ENCODE measurements around the gene MIGA1.
"Not testable (repeated sequence)": the region's sequence is repeated elsewhere in the genome, so short reads cannot be mapped to it uniquely, and the experiment has no call there.

MIGA1 gene

DNA sequence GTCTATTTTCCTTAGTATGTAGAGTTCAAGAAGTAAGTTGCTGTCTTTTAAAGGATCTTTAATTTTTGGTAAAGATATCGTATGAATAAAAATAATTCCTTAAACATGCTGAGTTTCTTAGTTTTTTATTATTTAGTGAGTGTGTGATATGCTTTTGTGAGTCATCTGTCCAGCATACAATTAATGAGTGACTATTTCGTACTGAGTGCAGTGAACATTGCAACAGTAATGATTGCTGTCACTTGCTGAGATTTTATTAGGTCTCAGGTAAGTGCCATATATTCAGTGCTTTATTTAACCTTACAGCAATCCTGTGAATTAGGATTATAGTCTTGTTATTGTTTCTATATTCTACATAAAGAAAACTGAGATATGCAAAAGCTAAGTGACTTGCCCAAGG is 22.6 kb downstream of the MIGA1 start:
- DNase-seq, result no peak

DNA sequence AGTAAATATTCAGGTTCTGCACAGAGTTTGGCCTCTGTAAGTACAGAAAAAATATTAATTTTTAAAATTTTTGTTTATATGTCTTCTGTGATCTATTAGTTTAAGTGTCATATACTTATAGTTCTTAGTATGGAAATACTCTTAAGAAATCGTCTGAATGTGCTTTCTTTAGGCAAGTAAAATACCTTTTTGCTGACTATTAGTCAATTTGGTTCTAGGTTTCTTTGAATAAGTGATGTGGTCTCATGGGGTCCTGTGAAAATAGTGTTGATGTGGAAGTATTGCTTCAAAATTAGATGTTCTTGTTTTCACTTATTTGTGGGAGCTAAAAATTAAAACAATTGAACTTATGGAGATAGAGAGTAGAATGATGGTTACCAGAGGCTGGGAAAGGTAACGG is 23.9 kb downstream of the MIGA1 start:
- DNase-seq, result no peak

DNA sequence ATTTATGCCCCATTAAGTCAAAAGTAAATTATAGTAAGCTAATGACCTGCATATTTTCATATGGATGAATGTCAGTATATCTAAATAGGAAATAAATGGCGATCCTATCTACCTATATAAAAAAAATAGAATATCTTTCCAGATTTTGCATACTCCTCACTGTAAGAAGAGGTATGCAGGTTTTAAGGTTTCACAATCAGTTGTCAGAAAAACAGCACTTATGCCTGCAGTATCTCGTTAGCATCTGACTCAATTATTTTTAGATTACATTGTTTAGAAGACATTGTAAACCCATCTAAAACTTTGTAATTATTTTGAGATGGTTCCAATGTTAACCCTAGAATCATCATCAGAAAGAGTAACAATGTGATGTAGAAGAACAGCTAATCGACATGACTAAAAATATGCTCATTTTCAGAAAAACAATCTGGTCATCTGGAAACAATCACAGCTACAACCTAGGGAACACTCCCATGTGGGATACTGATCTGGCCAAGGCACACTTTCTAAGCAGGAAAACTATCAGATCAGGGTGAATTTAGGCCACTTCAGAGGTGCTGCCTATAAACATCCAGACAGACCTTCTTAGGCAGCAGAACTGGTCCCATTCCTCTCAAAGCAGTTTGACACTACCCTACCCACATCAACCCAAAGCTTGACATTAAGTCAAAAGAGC is 30.5 kb downstream of the MIGA1 start:
- DNase-seq, result not testable (repeated sequence)

DNA sequence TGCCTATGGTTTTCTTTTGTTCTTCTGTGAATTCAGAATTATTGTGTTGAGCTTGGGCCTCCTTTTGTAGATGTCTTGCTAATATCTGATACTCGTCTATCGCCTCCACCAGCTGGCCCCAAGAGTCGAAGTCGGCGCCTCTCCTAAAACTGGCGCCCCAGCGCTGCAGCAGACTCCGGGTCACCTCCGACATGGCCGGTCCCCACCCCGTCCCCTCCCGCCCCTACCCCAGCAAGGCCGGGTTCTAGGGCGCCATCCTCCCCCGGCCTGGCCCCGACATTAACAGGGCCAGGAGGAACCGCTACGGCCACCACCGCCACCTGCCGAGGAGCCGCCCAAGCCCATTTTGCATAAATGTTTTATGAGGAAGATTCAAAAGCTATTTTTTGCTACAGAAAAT is 32.1 kb downstream of the MIGA1 start:
- DNase-seq, result not testable (repeated sequence)

DNA sequence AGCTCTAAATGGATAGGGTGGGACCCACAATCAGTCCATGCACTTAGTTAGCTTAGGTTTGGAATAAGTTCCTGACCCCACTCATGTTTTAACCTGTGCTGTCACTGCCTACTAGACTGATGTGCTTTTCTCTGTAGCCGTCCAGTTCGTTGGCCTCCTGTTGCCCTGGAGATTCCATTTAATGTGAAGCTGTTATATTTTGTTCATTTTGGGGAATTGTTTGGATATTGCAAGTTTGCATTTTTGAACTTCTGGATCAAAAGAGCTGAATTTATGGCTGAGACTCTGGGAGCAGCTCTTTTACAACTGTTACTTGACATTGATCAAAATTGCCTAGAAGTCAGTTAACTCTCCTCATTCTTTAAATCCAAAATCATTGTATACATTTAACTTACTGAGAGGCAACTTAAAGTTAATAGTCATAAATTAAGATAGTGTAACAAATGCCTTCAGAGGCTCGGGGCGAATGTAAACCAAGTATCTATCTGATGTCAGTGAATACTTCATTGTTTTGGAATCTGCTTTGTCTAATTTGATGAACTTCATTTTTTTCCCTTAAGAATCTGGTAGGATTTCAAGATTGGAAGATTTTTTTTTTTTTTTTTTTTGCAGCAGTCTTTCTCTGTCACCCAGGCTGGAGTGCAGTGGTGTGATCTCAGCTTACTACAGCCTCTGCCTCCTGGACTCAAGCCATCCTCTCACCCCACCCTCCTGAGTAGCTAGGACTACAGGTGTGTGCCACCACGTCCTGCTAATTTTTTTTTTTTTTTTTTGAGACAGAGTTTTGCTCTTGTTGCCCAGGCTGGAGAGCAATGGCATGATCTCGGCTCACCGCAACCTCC is 38.1 kb downstream of the MIGA1 start:
- no peak for DNase-seq

DNA sequence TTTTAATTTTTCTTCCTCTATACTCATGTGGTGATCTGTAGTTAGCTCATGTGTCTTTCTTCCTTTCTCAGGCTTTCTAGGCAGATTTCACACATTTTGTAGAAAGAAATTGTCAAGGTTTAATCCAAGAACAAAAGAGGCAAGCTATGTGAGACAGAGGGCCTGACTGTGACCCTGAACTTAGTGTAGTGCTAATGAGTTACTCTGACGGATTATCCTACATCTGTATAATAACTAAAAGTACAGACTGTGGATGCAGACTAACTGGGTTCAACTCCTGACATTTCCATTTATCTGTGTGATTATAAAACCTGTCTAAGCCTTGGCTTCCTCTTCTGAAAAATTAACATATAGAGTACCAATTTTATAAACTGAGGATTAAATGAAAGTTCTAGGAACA is 40.7 kb downstream of the MIGA1 start:
- no peak for DNase-seq

DNA sequence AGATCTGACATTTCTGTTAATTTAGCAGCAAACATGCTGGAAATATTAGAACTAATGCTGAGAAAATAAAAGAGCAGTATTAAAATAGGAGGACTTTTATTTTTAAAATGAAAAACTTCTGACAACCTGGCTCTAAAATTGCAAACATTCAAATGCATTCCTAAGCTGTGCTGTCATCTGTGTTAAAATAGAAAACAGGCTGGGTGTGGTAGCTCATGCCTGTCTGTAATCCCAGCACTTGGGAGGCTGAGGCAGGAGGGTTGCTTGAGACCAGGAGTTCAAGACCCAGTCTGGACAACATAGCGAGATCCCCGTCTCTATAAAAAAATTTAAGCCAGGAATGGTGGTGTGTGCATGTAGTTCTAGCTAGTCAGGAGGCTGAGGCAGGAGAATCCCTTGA is 44.6 kb downstream of the MIGA1 start:
- DNase-seq, result no peak

DNA sequence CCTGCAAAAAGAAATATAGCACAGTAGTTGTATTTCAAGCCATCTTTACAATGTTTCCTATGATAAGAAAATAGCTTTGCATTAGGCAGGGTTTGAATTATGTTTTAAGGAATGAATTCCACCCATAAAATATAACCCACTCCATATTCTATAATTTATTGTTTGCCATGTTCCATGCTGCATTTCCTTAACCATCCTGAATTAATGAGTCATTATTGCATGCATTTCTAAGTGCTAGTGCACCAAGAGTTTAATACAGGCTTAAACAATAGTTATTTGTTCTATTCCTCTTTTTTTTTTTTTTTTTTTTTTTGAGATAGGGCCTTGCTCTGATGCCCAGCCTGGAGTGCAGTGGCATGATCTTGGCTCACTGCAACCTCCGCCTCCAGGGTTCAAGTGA is 45.2 kb downstream of the MIGA1 start:
- no peak for DNase-seq

DNA sequence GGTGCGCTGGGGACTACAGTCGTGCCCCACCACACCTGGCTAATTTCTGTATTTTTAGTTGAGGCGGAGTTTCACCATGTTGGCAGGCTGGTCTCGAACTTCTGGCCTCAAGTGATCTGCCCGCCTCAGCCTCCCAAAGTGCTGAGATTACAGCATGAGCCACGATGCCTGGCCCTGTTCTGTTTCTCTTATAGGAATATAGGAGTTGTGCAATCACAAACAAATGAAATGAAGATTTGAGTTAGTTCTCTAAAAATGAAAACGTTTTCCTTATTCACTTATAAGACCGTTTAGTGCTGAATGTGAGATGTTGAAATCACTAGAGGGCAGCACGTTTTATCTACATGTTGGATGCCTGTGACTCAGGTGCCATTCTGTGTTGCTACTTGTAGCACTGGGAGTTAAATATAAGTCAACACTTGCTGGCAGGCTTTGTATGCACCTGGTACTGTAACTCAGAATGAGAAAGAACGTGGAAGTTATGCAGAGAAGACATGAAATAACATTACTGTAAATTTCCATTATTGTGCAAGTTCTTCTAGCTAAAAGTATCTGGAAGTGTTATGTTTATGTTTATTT is 45.8 kb downstream of the MIGA1 start:
- peak; percentile 18 for DNase-seq

DNA sequence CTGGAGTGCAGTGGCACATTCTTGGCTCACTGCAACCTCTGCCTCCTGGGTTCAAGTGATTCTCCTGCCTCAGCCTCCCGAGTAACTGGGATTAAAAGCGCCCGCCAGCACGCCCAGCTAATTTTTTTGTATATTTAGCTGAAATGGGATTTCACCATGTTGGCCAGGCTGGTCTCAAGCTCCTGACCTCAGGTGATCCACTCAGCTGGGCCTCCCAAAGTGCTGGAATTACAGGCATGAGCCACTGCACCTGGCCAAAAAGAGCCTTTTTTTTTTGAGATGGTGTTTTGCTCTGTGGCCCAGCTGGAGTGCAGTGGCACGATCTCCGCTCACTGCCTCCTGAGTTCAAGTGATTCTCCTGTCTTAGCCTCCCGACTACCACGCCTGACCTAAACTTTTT is 47.4 kb downstream of the MIGA1 start:
- not testable (repeated sequence) for DNase-seq

DNA sequence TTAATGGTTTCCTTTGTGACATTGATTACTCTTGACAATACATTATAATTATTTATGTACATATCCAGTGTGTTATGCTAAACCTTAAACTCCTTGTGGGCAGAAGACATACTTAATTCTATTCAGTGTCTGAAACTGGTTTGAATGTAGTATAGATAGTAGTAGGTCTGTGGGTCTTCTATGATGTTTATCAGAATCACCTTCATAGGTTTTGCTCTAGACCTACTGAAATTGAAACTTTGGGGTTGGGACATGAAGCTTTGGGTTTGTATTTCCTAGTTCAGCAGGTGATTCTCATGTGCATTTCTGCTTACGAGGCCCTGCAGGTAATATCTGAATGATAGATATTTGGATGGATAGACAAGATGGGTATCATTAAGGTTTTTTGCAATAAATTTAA is 48.6 kb downstream of the MIGA1 start:
- no peak for DNase-seq

DNA sequence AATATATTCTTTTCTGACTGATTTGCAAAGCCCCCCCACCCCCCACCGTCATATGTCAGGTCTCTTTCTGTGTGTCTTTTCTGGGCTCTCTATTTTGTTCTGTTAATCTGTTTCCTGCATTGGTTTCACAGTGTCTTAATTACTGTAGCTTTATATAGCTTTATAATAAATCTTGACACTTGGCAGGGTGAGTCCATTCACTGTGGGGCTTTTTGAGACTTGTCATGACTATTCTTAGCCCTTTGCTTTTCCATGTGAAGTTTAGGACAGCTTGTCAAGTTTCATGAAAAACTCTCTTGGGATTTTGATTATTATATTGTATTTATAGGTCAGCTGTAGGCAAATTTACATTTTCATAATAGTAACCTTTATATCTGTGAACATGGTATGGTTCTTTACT is 50.4 kb downstream of the MIGA1 start:
- no peak for DNase-seq

DNA sequence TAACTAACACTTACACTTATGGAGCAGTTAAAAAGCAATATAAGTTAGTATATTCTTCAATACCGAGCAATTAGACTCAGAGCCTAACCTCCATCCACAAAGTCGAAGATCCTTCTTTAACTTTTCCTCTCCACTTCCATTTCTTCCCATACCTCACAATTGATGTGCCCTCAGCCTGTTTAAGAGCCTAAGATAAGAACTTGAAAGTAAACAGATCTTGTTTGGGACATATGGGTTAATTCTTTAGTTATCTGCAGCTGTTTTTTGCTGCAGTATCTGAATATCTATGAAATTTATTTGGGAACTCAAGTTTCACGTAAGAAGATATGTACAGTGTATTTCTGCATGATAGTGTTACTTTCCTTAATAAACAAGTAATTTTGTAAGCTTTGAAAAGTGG is 51.5 kb downstream of the MIGA1 start:
- DNase-seq, result no peak

DNA sequence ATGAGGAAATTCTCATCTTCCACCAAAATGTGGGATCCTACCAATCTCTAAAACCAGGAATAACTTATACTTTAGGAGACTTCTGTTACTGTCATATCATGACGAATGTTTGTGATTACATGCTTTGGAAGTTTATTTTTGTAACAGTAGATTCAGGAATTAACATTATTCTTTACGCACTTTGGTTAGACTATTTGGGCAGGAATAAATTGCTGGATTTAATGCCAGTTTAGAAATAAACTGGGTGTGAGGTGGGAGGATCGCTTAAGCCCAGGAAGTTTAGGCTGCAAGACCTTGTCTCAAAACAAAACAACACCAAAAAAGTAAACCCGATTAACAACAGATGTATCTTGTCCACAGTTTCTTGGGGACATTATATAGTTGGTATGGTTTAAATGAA is 52.1 kb downstream of the MIGA1 start:
- no peak for DNase-seq

DNA sequence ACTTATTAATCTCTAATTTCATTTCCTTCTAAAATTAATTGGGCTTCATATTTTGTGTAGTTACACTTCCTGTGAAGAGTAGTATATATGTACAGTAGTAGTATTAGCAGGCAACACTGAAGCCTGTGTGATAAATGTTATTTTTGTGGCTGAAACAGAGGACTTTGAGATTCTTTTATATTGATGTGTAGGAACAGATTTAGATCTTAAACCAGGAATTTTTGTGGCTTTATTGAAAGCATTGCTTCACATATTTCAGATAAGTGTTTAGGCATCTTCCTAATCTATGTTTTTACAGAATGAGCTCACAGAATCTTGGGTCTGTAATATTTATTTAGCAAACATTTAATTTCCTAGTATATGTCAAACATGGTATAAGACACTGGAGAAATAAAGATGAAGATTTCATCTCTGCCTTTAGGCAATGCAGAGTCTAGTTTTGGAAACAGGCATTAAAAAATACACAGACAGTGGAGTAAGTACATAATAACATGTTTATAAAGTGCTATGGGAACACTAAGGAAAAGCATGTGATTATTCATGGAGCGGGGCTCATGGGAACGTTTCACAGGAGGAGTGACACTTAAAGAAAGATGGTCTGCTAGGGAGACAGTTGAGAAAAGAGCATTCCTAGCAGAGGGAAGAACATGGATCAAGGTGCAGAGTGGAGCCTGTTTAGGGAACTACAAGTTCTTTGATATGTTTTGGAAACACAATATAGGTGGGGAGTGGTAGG is 52.7 kb downstream of the MIGA1 start:
- DNase-seq, result no peak

DNA sequence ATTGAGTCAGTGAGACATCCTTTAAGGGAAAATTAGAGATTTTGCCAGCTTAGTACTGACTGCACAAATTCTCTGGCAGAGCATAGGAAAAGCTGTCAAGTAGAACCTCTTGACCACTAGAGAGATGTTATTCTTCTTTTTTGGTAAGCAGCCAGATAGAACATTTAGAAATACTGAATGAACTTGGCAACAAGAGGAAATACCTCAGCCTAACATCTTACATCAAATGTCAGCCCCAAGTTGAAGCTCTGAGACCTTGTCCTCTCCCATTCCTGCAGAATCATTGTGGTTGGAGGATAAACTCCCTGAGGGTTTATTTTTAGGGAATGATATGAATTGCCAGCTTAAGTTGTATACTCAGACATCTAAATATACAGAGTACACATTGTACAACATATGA is 53.5 kb downstream of the MIGA1 start:
- peak; percentile 8 for DNase-seq

DNA sequence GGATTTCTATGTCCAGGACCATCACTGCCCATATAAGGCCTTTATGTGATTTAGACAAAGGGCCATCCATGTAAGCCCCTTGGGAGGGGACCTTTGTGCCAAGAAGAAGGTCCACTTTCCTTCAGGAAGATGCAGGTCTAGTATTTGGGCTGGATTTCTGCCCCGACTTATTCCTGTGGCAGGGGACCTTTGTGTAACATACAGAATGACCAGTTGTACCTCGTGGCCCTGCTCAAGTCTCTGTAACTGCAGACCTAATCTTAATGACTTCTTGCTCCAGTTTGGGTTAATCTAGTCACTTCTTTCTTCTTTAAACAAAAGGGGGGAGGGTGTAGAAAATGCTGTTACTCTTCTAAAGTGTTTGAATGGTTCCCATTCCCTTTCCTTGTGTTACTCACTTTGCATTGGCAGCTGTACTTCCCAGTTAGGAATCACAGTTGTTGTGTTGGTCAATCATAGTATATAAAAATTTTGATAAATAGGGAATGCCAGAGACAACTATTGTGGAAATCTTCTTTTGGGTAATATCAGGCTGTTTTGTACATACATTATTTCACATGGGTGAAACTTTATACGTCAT is 54.2 kb downstream of the MIGA1 start:
- no peak for DNase-seq

DNA sequence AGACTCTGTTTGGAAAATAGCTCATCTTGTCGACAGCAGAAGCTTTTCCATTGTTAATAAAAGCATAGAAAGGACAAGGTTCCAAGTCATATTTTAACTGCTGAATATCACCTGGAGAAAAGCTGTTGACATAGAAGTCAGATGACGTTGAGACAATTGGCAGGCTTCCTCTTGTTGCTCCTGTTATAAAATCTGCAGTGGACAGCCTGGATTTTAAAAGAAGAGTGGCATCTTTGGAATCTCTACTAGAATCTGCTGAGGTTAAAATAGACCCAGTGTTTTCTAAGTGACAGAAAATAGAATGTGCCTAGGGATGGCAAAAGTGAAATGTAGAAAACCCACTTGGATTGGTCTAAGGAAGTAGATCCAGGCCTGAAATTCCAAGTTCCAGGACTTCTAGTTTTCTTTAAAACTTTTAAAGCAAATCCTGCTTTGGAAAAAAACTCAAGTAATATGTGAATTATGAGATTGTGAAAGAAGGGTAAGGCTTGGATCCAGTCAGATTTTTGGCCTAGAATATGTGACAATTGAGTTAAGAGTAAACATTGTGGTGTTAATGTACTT is 55.4 kb downstream of the MIGA1 start:
- peak; percentile 11 for DNase-seq

DNA sequence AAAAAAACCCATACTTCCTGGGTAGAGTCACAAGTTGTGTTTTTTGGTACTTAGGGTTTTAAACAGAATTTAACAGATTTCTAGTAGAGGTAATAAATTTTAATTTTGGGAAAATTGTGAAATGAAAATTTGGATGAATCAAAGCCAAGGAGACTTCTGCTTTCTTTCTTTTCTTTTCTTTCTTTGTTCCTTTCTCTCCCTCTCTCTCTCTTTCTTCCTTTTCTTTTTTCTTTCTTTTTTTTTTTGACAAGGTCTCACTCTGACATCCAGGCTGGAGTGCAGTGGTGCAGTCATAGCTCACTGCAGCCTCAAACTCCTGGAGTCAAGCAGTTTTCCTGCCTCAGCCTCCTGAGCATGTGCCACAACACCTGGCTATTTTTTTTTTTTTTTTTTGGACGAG is 62.1 kb downstream of the MIGA1 start:
- DNase-seq, result no peak

DNA sequence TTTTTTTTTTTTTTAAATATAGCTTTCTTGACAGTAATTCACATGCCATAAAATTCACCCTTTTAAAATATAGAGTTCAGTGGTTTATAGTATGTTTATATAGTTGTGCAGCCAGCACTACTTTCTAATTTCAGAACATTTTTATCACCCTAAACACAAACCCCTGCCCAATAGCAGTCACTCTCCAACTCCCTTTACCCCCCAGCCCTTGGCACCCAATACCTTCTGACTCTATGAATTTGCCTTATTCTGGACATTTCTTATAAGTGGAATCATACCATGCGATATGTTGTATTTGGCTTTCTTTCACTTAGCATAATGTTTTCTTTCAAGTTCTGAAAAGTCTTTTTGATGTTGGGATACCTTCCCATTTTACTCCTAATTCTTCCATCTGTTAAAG is 66.5 kb downstream of the MIGA1 start:
- no peak for DNase-seq

DNA sequence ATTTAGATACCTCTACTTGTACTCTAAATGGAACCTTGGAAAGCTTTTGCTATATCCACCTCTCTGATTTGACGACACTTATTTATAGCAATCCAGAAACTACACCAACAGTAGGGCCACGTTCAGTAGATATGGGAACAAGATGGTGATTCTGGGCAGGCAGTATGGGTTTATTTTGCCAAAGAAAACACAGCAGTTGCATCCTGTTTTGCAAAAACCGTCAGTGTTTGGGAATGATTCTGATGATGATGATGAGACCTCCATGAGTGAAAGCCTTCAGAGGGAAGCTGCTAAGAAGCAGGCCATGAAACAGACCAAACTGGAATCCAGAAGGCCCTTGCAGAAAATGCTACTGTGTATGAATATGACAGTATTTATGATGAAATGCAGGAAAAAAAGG is 67.5 kb downstream of the MIGA1 start:
- DNase-seq, result no peak

DNA sequence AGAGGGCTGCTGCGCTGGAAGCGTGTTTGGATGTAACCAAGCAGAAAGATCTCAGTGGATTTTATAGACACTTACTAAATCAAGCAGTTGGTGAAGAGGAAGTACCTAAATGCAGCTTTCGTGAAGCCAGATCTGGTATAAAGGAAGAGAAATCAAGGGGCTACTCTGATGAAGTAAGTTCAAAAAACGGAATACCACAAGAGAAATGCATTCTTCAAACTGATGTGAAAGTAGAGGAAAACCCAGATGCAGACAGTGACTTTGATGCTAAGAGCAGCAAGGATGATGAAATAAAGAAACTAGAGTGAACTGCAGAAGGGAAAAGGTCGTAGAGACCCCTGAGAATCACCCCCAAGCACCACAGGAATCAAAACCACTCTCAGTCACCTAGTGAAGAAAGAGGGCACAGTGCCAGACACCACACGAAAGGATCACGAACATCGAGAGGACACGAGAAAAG is 68.2 kb downstream of the MIGA1 start:
- DNase-seq, result no peak

DNA sequence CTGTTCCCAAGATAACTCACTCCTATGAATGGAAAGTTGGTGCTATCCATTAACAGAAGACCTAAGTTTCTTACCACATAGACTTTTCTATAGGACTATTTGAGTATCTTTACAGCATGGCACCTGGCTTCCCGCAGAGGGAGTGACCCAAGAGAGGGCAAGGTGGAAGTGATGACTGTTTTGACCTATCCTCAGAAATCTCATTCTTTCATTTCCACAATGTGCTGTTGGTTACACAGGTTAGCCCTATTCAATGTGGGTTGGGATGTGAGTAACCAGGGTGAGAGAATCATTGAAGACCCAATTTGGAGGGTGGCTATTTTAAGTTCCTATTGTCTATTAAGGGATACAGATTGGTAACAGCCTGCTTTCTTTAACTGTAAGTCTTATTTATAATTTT is 70.6 kb downstream of the MIGA1 start:
- DNase-seq, result no peak

Measured in NCI-H1092 treated with DMSO at 0.1 percent for 48 hours (cell line).